HepG2 (cell line): ENCODE data around the gene MXD1. TPM values are rescaled to one million over a fixed set of nuclear protein-coding genes. Genes with fewer than 3 reads are reported as not detected.

Experiments
- CHD4 ChIP-seq: fragments of 200-600 bp; sonication (generic); IDR thresholded peaks from 2 replicates; pipeline ENCODE4 v1.7.0; 2017; ENCODE audit warnings: mild to moderate bottlenecking, low read length, borderline replicate concordance
- DNMT3B ChIP-seq: conservative IDR thresholded peaks from 2 replicates; pipeline ENCODE4 v1.6.1; 2016; ENCODE audit warnings: missing biosample characterization, control low read depth
- EEA1 ChIP-seq: sonication (generic); formaldehyde crosslinking; IDR thresholded peaks from 2 replicates; pipeline ENCODE4 v1.5.1; 2020; ENCODE audit warnings: mild to moderate bottlenecking, missing genetic modification reagents, borderline replicate concordance
- HMG20B ChIP-seq: conservative IDR thresholded peaks from 2 replicates; pipeline ENCODE4 v1.6.1; 2016; ENCODE audit warnings: missing genetic modification reagents, missing compliant biosample characterization
- NFE2 ChIP-seq: sonication (generic); formaldehyde crosslinking; IDR thresholded peaks from 2 replicates; pipeline ENCODE4 v1.4.0; 2020; ENCODE audit warnings: missing genetic modification reagents
- SMC3 ChIP-seq: IDR thresholded peaks from 2 replicates; pipeline ENCODE4 v1.6.1; 2011; ENCODE audit warnings: low read length, improper control_type of control experiment
- ZBTB21 ChIP-seq: sonication (generic); formaldehyde crosslinking; IDR thresholded peaks from 2 replicates; pipeline ENCODE4 v1.4.0; 2020; ENCODE audit warnings: missing genetic modification reagents
- ZFP82 ChIP-seq: sonication (generic); formaldehyde crosslinking; IDR thresholded peaks from 2 replicates; pipeline ENCODE4 v1.5.1; 2020; ENCODE audit warnings: mild to moderate bottlenecking, missing genetic modification reagents, borderline replicate concordance
- ZNF354B ChIP-seq: sonication (generic); formaldehyde crosslinking; IDR thresholded peaks from 2 replicates; pipeline ENCODE4 v1.8.0; 2022; ENCODE audit warnings: mild to moderate bottlenecking, missing genetic modification reagents
- ZNF660 ChIP-seq: sonication (generic); formaldehyde crosslinking; IDR thresholded peaks from 2 replicates; pipeline ENCODE4 v1.5.1; 2020; ENCODE audit warnings: mild to moderate bottlenecking, low read depth, missing genetic modification reagents, borderline replicate concordance
- ZNF773 ChIP-seq: sonication (generic); formaldehyde crosslinking; IDR thresholded peaks from 2 replicates; pipeline ENCODE4 v1.4.0; 2020; ENCODE audit warnings: missing genetic modification reagents, borderline replicate concordance
- ZSCAN25 ChIP-seq: sonication (generic); formaldehyde crosslinking; IDR thresholded peaks from 2 replicates; pipeline ENCODE4 v1.8.0; 2022; ENCODE audit warnings: mild to moderate bottlenecking, missing genetic modification reagents
- polyA plus RNA-seq, 8 experiments: library from polyadenylated mRNA; depleted of rRNA in 3 of 8; stranded (reverse) in 7 of 8; unstranded in 1 of 8; fragments of >200 nt; fragmentation: Illumina TruSeq in 4 of 8; extraction: Trizol in 4 of 8; gene quantifications; 2 replicates each; pipeline versions ENCODE4 v1.2.1 to v1.2.3, GENCODE V29; 2011 to 2016; ENCODE audit warnings: low read depth in 4 of 8, missing spikeins in 1 of 8, mixed read lengths in 1 of 8; ENCODE audit not compliant: insufficient read depth in 1 of 8
- total RNA-seq, 5 experiments: library from RNA; depleted of rRNA; stranded (reverse); fragments of >200 nt; fragmentation: Illumina TruSeq; extraction: Trizol; gene quantifications; 2 replicates each; pipeline ENCODE4 v1.2.3, GENCODE V29; 2016; ENCODE audit warnings: low read depth in 1 of 5
- TF ChIP-seq, protein P1 (sequence below): sonication (generic); formaldehyde crosslinking; IDR thresholded peaks from 2 replicates; pipeline ENCODE4 v1.4.0; 2020; ENCODE audit warnings: missing genetic modification reagents, mild to moderate bottlenecking, borderline replicate concordance
- TF ChIP-seq, protein P2 (sequence below): sonication (generic); formaldehyde crosslinking; IDR thresholded peaks from 2 replicates; pipeline ENCODE4 v1.9.0; 2021; ENCODE audit warnings: missing genetic modification reagents, borderline replicate concordance
- TF ChIP-seq, protein P3 (sequence below): sonication (generic); formaldehyde crosslinking; conservative IDR thresholded peaks from 2 replicates; pipeline ENCODE4 v1.4.0; 2020; ENCODE audit warnings: missing genetic modification reagents
- TF ChIP-seq, protein P4 (sequence below): sonication (generic); formaldehyde crosslinking; IDR thresholded peaks from 2 replicates; pipeline ENCODE4 v1.4.0; 2020; ENCODE audit warnings: missing genetic modification reagents, borderline replicate concordance

MXD1 gene
- total and polyA plus RNA-seq, 2 of the 13 experiments (the other 11 are each of a cell fraction or from before 2014, with no cell fraction given), result 6.4 to 14.9 TPM

DNA sequence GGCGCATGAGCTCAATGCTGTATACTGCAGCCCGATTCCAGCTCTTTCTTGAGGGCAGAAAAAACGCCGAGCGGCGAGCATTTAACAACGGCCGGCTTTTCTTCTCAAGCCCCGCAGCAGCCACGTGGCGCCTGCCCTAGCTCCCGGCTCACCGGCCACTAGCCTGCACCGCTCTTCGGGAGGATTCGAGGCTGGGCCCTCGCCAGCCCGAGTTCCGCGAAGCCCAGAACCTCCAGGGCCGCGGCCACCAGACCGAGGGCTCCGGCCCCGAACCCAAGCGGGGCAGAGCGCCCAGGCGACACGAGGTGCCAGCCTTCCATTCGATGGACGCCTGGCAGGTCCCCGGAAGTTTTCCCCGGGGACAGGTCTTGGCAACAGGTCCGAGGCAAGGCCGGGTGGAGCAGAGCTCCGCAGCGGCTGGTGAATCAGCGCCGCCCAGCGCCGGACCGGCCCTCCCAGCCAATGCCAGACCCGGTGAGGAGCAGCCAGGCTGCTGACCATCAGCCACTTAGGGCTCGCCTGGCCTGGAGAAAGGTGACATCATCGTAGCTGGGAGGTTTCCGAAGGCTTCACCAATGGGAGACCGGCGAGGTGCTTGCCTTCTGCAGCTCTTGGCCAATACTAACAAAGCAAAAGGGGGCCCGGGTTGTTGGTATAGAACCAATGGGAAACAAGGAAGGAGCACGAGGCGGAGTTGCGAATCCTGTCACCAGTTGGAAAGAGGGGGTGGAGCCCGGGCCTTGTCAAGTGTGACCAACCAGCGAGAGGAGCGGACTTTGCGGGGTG lies 552 bp upstream of the MXD1 start (continued):
- TF ChIP-seq, protein P1, sequence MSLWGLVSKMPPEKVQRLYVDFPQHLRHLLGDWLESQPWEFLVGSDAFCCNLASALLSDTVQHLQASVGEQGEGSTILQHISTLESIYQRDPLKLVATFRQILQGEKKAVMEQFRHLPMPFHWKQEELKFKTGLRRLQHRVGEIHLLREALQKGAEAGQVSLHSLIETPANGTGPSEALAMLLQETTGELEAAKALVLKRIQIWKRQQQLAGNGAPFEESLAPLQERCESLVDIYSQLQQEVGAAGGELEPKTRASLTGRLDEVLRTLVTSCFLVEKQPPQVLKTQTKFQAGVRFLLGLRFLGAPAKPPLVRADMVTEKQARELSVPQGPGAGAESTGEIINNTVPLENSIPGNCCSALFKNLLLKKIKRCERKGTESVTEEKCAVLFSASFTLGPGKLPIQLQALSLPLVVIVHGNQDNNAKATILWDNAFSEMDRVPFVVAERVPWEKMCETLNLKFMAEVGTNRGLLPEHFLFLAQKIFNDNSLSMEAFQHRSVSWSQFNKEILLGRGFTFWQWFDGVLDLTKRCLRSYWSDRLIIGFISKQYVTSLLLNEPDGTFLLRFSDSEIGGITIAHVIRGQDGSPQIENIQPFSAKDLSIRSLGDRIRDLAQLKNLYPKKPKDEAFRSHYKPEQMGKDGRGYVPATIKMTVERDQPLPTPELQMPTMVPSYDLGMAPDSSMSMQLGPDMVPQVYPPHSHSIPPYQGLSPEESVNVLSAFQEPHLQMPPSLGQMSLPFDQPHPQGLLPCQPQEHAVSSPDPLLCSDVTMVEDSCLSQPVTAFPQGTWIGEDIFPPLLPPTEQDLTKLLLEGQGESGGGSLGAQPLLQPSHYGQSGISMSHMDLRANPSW (CRISPR knock-in tag), result no peak; the same call in 1 of the 2 replicates
- TF ChIP-seq, protein P2, sequence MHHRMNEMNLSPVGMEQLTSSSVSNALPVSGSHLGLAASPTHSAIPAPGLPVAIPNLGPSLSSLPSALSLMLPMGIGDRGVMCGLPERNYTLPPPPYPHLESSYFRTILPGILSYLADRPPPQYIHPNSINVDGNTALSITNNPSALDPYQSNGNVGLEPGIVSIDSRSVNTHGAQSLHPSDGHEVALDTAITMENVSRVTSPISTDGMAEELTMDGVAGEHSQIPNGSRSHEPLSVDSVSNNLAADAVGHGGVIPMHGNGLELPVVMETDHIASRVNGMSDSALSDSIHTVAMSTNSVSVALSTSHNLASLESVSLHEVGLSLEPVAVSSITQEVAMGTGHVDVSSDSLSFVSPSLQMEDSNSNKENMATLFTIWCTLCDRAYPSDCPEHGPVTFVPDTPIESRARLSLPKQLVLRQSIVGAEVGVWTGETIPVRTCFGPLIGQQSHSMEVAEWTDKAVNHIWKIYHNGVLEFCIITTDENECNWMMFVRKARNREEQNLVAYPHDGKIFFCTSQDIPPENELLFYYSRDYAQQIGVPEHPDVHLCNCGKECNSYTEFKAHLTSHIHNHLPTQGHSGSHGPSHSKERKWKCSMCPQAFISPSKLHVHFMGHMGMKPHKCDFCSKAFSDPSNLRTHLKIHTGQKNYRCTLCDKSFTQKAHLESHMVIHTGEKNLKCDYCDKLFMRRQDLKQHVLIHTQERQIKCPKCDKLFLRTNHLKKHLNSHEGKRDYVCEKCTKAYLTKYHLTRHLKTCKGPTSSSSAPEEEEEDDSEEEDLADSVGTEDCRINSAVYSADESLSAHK (CRISPR knock-in tag), result 0 out of 2 replicates have a peak, but pooled peaks have one; percentile 80
- TF ChIP-seq EEA1, result no peak
- TF ChIP-seq ZNF354B (CRISPR knock-in tag), result 0 out of 2 replicates have a peak, but pooled peaks have one; percentile 11
- 0 out of 2 replicates have a peak, but pooled peaks have one; percentile 17 for TF ChIP-seq SMC3
- TF ChIP-seq ZNF660 (CRISPR knock-in tag), result no peak; the same call in 1 of the 2 replicates
- no peak for TF ChIP-seq CHD4
- TF ChIP-seq, protein P3, sequence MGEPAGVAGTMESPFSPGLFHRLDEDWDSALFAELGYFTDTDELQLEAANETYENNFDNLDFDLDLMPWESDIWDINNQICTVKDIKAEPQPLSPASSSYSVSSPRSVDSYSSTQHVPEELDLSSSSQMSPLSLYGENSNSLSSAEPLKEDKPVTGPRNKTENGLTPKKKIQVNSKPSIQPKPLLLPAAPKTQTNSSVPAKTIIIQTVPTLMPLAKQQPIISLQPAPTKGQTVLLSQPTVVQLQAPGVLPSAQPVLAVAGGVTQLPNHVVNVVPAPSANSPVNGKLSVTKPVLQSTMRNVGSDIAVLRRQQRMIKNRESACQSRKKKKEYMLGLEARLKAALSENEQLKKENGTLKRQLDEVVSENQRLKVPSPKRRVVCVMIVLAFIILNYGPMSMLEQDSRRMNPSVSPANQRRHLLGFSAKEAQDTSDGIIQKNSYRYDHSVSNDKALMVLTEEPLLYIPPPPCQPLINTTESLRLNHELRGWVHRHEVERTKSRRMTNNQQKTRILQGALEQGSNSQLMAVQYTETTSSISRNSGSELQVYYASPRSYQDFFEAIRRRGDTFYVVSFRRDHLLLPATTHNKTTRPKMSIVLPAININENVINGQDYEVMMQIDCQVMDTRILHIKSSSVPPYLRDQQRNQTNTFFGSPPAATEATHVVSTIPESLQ (CRISPR knock-in tag), result no peak
- peak; percentile 99 for TF ChIP-seq DNMT3B (CRISPR knock-in tag)
- peak; percentile 25; the same call in 1 of the 2 replicates for TF ChIP-seq ZSCAN25 (CRISPR knock-in tag)
- no peak; the same call in 1 of the 2 replicates for TF ChIP-seq ZFP82 (CRISPR knock-in tag)
- 0 out of 2 replicates have a peak, but pooled peaks have one; percentile 57 for TF ChIP-seq HMG20B (CRISPR knock-in tag)
- TF ChIP-seq ZBTB21 (CRISPR knock-in tag), result no peak; the same call in none of the 2 replicates
- 0 out of 2 replicates have a peak, but pooled peaks have one; percentile 29 for TF ChIP-seq NFE2
- TF ChIP-seq ZNF773, result peak; percentile 57; the same call in 1 of the 2 replicates
- TF ChIP-seq, protein P4, sequence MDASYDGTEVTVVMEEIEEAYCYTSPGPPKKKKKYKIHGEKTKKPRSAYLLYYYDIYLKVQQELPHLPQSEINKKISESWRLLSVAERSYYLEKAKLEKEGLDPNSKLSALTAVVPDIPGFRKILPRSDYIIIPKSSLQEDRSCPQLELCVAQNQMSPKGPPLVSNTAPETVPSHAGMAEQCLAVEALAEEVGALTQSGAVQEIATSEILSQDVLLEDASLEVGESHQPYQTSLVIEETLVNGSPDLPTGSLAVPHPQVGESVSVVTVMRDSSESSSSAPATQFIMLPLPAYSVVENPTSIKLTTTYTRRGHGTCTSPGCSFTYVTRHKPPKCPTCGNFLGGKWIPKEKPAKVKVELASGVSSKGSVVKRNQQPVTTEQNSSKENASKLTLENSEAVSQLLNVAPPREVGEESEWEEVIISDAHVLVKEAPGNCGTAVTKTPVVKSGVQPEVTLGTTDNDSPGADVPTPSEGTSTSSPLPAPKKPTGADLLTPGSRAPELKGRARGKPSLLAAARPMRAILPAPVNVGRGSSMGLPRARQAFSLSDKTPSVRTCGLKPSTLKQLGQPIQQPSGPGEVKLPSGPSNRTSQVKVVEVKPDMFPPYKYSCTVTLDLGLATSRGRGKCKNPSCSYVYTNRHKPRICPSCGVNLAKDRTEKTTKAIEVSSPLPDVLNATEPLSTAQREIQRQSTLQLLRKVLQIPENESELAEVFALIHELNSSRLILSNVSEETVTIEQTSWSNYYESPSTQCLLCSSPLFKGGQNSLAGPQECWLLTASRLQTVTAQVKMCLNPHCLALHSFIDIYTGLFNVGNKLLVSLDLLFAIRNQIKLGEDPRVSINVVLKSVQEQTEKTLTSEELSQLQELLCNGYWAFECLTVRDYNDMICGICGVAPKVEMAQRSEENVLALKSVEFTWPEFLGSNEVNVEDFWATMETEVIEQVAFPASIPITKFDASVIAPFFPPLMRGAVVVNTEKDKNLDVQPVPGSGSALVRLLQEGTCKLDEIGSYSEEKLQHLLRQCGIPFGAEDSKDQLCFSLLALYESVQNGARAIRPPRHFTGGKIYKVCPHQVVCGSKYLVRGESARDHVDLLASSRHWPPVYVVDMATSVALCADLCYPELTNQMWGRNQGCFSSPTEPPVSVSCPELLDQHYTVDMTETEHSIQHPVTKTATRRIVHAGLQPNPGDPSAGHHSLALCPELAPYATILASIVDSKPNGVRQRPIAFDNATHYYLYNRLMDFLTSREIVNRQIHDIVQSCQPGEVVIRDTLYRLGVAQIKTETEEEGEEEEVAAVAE, result peak; percentile 9; the same call in 1 of the 2 replicates
